GM19023 (cell line): ENCODE data around the gene CPZ.
"Not testable (repeated sequence)": the region's sequence is repeated elsewhere in the genome, so short reads cannot be mapped to it uniquely, and the experiment has no call there.

ENCODE experiments used
- ATAC-seq: cut with Tn5 transposase; IDR thresholded peaks from one replicate; pipeline ENCODE4 v1.9.1; 2021; ENCODE audit warnings: mild to moderate bottlenecking, moderate library complexity; ENCODE audit not compliant: unreplicated experiment

CPZ gene

DNA sequence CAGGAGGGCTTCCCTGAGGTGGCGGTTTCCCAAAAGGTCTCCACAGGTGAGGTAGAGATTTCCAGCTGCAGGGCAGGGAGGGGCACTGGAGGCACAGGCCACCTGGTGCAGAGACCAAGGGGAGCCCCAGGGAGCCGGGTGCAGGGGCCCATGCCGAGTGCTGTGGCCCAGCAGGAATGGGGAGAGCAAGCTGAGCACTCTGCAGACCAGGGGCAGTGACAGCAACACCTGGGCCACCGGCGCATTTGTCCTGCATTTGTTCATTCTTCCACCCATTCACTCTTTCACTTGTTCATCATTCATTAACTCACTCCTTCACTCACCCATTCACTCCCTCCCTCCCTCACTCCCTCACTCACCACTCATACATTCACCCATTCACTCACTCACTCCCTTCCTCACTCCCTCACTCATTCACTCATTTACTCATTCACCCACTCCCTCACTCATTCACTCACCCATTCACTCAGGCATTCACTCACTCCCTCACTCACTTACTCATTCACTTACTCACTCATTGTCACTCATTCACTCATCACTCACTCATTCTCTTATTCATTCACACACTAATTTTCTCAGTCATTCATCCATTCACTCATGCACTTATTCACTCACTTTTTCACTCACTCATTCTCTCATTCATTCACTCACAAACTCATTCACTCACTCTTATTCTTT is 16.3 kb downstream of the CPZ start:
- ATAC-seq: no peak

GRCh38 chr4:8609406-8609805 is 16.8 kb downstream of the CPZ start:
- no peak for ATAC-seq

- ATAC-seq: no peak
Observed at GRCh38 chr4:8609824-8610350, 17.3 kb downstream of the CPZ start.

- no peak for ATAC-seq
Observed at GRCh38 chr4:8610858-8611616, 18.5 kb downstream of the CPZ start.

DNA sequence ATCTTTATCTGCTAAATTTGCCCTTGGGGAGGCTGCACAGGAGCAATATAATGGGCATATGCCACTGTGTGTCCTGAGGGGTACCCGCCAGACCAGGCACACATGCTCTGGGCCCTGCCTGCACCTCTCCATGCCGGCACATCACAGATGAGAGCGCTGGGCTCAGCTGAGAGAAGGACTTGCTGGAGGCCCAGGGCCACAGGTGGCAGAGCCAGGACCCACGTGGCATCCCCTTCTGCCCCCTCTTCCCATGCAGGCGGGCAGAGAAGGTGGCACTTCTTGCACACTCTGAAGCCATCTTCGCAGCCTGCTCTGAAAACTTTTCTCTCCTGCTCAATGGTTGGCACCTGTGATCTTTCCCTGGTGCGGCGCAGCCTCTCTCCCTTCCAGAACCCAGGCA is 20.1 kb downstream of the CPZ start:
- ATAC-seq: no peak

DNA sequence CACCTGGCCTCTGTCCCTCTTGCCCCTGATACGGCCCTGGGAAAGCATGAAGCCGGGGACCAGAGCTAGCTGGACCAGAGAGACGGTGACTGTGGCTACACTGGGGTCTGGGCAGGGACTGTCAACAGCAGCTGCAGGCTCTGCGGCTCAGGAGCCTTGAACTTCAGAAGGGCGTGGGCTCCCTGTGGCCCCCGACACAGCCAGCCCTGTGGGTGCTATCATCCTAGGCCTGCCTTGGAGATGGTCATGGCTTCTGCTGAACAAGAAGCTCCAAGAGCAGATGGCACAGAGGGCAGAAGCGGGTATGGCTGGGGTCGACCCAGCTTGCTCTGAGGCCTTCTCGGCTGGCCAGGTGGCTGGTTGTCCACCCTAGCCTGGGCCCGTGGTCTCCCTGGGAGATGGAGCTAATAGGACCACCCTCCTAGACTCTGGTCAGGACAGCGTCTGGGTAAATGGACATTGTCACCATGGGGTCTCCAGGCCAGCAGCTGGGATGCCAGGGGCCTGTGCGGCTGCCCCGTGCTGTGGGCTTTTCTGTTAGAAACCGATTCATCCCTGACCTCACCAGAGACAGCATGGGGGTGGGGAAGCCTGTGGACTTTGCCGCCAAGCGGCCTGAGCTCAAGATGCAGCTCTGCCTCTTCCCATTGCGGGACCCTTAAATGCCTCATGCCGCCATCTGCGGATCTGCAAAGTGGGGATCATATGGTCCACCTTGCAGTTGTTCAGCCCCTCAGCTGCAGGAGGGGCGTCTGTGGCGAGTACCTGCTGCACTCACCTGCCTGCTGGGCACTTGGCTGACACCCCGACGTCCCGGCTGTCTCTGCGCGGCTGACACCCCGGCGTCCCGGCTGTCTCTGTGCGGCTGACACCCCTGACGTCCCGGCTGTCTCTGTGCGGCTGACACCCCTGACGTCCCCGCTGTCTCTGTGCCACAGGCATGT is 21.1 kb downstream of the CPZ start:
- no peak for ATAC-seq

GRCh38 chr4:8614365-8615193 is 22.0 kb downstream of the CPZ start:
- ATAC-seq: no peak

- ATAC-seq: no peak
Observed at GRCh38 chr4:8615366-8615765, 22.8 kb downstream of the CPZ start.

GRCh38 chr4:8615921-8616787 is 23.6 kb downstream of the CPZ start:
- ATAC-seq: no peak

GRCh38 chr4:8616831-8617230 is 24.3 kb downstream of the CPZ start:
- ATAC-seq: no peak

DNA sequence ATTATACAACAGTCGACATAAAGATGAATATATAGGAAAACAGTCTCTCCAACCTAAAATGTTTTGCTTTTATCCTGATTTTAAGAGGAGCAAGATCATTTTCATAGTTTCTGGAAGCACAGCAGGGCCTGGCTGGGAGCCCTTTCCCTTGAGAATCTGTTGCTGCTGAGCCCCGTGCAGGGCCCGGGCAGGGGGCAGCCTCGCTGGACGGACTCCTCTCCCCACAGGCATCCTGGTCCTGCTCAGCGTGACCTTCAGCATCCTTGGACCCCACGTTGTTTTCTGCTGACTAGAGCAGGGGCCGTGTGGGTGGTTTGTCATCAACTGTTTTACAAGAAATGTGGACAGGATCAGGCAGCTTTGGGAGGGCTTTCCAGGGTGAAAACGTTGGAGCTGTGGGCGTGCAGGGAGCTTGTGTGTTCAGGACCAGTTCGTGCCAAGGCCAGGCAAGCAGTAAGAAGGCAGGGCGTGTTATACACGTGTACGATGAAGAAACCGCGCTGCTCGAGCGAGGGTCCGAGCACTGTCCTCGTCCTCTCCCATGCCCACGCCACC is 25.0 kb downstream of the CPZ start:
- no peak for ATAC-seq

DNA sequence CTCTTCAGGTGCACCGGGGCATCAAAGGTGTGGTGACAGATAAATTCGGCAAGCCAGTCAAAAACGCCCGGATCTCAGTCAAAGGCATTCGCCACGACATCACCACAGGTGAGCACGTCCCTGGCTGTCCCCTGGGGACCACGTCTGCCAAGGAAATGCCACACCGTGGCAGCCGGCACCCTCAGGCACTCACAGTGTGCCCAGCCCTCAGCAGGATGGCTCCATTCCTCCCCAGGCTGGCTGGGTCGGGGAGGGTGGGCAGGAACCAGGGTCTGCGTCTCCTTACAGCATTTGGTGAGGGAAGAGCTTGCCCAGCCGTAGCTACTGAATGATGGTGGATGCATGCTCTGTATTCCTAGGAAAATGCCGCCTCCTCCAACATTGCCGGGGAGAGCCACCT is 25.9 kb downstream of the CPZ start:
- no peak for ATAC-seq

DNA sequence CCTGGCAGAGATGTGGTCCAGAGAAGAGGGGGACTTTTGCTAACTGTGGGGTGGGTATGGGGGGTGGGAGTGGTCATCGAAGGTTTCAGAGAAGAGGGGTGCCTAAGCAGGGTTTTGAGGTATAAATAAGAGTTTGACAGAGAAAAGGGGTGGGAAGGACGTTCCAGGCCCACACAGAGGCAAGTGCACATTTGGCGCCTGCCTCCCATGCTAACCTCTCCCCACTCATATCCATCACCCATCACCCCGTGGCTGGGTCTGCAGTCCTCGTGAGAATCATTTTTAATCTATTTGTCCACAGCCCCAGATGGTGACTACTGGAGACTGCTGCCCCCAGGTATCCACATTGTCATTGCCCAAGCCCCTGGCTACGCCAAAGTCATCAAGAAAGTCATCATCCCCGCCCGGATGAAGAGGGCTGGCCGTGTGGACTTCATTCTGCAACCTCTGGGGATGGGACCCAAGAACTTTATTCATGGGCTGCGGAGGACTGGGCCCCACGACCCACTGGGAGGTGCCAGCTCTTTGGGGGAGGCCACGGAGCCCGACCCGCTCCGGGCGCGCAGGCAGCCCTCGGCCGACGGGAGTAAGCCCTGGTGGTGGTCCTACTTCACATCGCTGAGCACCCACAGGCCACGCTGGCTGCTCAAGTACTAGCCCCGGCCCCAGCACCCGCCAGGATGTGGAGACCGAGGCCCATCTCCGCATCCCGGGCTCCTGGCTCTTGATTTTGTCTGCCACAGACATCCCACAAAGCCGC is 26.6 kb downstream of the CPZ start:
- ATAC-seq: no peak

- ATAC-seq: not testable (repeated sequence)
Observed at GRCh38 chr4:8621135-8621534, 28.6 kb downstream of the CPZ start.

- not testable (repeated sequence) for ATAC-seq
Observed at GRCh38 chr4:8624601-8625272, 32.2 kb downstream of the CPZ start.

GRCh38 chr4:8630240-8630905 is 37.8 kb downstream of the CPZ start:
- ATAC-seq: not testable (repeated sequence)

- not testable (repeated sequence) for ATAC-seq
Observed at GRCh38 chr4:8631896-8632295, 39.3 kb downstream of the CPZ start.
